ENCODE measurements around the gene ALOX15.

DNA sequence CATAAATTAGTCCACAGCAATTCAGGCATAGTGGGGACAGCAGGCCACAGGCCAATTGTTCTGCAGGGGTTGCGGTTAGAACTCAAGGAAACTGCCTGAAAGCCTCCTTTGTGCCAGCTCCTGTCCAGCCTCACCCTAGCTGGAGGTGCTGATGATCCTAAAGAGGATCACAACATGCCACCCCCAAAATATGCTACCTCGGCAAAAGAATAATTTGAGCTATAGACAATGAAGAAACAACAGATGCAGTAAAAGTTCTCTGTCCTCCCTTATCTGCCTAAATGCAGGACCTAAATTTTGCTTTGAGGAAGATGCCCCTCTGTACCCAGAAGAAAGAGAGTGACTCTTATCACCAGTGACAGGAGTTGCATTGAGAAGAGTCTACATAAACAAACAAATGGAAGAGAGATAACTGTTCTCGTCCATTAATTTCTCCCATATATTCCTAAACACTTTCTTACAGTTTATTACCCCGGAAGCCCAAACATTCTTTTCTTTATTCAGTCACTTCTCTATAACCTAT lies 14.7 kb downstream of the ALOX15 start:
- TF ChIP-seq, protein P1, sequence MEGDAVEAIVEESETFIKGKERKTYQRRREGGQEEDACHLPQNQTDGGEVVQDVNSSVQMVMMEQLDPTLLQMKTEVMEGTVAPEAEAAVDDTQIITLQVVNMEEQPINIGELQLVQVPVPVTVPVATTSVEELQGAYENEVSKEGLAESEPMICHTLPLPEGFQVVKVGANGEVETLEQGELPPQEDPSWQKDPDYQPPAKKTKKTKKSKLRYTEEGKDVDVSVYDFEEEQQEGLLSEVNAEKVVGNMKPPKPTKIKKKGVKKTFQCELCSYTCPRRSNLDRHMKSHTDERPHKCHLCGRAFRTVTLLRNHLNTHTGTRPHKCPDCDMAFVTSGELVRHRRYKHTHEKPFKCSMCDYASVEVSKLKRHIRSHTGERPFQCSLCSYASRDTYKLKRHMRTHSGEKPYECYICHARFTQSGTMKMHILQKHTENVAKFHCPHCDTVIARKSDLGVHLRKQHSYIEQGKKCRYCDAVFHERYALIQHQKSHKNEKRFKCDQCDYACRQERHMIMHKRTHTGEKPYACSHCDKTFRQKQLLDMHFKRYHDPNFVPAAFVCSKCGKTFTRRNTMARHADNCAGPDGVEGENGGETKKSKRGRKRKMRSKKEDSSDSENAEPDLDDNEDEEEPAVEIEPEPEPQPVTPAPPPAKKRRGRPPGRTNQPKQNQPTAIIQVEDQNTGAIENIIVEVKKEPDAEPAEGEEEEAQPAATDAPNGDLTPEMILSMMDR (conservative IDR thresholded peaks at IDR 0.05; ENCODE audit: low read depth, low read length) = no peak
- no peak for TF ChIP-seq EZH2 (IDR thresholded peaks at IDR 0.05; ENCODE audit: low read length, unreplicated experiment)
- TF ChIP-seq EZH2phosphoT487 (IDR thresholded peaks at IDR 0.05; ENCODE audit: borderline replicate concordance, low read length) = no peak

Measured in PC-3 (cell line).